ENCODE measurements around the gene STRAP.

DNA sequence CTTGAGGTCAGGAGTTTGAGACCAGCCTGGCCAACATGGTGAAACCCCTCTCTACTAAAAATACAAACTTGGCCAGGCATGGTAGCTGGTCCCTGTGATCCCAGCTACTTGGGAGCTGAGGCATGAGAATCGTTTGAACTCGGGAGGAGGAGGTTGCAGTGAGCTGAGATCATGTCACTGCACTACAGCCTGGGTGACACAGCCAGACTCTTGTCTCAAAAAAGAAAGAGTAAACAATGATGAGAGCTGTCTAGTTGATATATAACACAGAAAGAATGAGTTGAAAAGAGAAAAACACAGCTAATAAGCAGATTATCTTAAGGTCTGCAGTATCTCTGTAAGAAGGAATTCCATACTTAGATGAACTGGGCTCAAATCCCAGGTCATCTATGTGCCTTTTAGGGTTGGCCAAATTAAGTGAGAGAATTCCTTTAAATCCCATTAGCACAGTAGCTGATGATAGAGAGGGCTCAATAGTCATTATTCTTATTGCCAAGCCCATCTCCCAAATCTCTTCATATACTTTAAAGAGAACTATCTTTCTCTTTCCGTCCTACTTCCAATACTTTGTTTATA lies 31.1 kb upstream of the STRAP start:
- no peak for TF ChIP-seq CTCF (conservative IDR thresholded peaks at IDR 0.05)
- no peak for TF ChIP-seq EZH2 (IDR thresholded peaks at IDR 0.05; ENCODE audit: low read depth)
